Left lobe of liver (tissue), 2 donors: ENCODE results near the gene CCT8. TPM values are rescaled to one million over a fixed set of nuclear protein-coding genes. Genes with fewer than 3 reads are reported as not detected.
A peak's percentile ranks its signal among the peaks of the same experiment; 100 is the strongest.

Experiments
- ATAC-seq: fragments of 200-7000 bp; cut with Tn5 transposase; one replicate; pipeline ENCODE4 v1.9.1; 2020; ENCODE audit warnings: mild to moderate bottlenecking, moderate library complexity
- DNase-seq: peaks from one replicate; pipeline ENCODE4 v3.0.0-alpha.2; 2020; ENCODE audit warnings: low spot score
- total RNA-seq: library from RNA; stranded (reverse); gene quantifications from one replicate; pipeline ENCODE4 v1.2.1, GENCODE V29; 2021
- donor health status: DM: no; HTN: no; CAD: no; lungs with moderate emphysema.
- donor health status: DM: no; HTN: yes; CAD: no.

The CCT8 gene
- total RNA-seq, 1 donor from 2014 or later, result 37.4 TPM

DNA sequence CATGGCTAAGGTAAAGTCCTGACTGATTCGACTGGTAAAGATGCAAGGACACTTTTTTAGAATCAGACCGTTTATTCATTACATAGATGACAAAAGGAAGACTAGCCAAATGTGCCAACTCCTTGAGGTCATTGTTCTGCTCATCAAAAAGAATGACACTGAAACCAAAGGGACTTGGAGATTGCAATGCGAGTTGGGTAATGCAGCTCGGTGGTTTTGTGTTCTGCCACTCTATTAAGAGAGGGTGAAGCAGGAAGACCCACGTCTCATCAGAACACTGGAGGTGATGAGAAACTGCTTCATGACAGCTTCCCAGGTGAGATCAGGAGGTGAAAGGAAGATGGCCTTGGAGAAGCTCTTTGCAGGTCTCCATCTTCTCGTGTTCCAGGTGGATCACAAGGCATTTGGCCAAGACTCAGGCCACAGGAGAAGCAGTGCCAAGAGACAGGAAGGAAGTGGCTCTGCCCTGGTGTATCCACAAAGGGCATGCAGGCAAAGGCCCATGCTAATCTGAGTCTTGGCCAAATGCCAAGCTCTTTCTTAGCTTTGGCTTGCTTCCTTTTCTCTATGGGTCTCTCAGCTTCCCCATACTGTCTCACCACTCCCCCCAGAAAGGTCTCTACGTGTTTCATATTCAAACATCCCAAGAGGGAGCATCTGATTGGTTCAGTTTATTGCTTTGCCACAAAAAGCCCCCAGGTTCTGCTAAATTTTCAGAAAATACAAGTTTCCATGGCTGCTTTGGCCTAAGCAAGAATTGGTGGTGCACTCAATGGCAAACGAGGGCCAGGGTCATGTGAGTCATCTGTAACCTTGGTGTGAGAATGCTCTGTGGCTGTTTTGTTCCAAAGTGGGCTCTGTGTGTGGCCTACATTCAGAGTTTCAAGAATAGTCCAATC is 5.7 kb upstream of the CCT8 start:
- no peak for DNase-seq

DNA sequence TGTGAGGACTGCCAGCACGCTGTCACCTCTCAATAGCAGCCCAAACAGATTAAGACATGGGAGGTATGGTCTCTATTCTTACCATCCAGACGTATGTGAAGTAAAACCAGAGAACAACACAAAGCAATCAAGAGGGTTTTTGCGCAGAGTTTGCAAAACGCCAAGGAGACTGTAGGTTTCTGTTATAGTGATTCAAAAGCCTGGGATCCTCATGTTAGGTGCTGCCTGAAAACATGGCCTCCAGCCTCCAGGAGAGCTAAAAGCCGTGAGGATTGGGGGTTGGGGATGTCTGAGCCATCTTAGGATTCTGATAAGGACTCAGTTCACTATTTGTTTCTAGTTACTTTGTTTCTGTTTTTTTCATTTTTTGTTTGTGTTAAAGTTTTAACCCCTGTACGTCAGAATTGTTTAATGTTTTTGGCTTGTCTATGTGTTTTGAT is 4.2 kb upstream of the CCT8 start:
- DNase-seq (no peak), ATAC-seq (peak; percentile 14)

More for the DNA sequence above, 5.7 kb upstream of the CCT8 start:
- no peak for ATAC-seq

GRCh38 chr21:29076731-29077640 is 3.5 kb upstream of the CCT8 start:
- ATAC-seq (peak; percentile 11), DNase-seq (peak; percentile 71)

- ATAC-seq (no peak), DNase-seq (no peak)
These were observed 2.4 kb upstream of the CCT8 start for GRCh38 chr21:29075706-29076466.

GRCh38 chr21:29074783-29075182 is 1.3 kb upstream of the CCT8 start:
- DNase-seq (no peak), ATAC-seq (no peak)

GRCh38 chr21:29074007-29074376 is 544 bp upstream of the CCT8 start:
- DNase-seq (no peak), ATAC-seq (peak; percentile 56)

DNA sequence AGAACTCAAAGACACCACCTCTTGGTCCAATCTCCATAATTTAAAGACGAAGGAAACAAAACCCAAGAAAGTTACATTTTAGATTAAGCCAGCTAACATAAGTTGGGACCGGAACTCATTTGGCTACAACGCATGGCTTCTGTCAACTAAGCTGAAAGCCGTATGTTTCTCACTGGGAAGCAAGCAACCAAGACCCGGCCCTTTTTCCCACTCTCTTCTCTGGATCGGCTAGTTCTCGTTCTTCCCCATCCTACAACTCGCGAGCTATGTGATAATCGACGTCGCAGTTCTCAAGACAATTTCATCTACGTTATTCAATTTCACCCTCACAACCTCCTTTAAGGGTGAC is 601 bp downstream of the CCT8 start:
- ATAC-seq (peak; percentile 1), DNase-seq (no peak)

GRCh38 chr21:29064850-29065481 is 8.5 kb downstream of the CCT8 start:
- ATAC-seq (no peak), DNase-seq (no peak)

DNA sequence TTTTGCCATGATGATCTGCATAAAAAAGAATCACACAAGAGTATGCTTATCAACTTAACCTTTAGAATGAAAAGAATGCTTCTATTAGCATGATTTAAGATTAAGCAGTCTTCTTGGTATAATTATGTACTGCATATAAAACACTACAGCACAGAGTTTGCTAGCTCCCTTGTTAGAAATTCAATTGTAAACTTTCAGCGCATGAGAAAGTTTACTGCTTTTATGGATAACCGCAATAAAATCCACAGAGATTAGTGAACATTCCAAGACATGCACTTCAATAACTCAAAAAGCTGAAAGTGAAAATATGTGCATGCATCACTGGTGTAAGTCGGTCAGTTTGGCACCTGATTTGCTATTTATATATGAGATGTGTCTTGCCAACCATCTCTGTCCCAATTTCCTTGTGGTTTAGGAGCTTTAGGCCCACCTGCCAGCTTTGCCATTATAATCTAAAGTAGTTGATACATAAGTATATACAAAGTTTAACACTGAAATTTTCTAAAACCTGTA is 16.9 kb downstream of the CCT8 start:
- no peak for DNase-seq
- no peak for ATAC-seq

GRCh38 chr21:29056005-29056404 is 17.4 kb downstream of the CCT8 start:
- DNase-seq (no peak), ATAC-seq (no peak)

DNA sequence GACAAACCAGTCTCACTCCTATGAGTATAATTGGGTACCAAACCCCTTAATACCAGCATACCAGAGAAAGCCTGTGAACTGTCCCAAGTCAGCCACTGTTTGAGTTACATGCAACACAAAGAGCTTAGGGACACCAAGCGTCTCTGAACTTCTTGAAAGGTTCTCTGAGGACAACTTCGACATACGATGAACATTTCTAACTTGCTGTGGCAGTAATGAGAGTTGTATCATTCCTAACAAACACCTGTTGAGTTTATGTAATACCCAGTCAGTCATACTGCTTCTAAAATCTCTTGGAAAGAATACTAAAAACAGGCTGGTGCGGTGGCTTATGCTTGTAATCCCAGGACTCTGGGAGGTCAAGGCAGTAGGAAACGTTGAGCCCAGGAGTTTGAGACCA is 18.4 kb downstream of the CCT8 start:
- DNase-seq (no peak), ATAC-seq (peak; percentile 12)

DNA sequence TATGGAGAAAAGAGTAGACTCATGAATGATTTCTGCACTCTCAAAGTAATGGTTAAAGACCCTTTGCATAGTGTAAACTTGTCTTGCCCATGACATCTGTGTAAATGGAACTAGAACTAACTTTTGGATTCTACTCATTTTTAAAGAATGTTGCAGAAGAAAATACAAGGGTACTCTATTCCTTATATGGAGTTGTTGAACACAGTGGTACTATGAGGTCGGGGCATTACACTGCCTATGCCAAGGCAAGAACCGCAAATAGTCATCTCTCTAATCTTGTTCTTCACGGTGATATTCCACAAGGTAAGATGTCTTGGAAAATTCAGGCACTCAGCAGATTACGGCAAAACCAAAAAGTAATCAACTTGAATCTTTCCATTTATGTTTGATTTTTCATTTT is 19.8 kb downstream of the CCT8 start:
- no peak for DNase-seq
- no peak for ATAC-seq

- ATAC-seq (no peak), DNase-seq (no peak)
These were observed 20.4 kb downstream of the CCT8 start for GRCh38 chr21:29053011-29053553.

- DNase-seq, result no peak
These were observed 21.2 kb downstream of the CCT8 start for GRCh38 chr21:29052224-29052623.

DNA sequence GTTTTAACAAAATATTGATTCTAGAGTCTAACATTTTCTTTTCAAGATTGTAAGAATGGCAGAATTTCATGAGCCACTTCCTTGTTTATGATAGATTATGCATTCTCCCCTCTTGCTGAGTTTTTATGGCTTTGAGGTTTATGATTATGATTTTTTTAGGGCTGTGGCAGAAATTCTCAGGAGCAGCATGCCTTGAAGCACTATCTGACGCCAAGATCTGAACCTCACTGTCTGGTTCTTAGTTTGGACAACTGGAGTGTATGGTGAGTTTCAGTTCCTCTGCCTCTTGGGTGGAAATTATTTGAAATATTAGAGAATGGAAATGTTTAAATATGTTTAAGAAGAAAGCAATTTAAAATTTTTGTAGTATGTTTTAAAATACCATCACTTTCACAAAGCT is 38.8 kb downstream of the CCT8 start:
- no peak for DNase-seq
- no peak for ATAC-seq

More at GRCh38 chr21:29052224-29052623, 21.2 kb downstream of the CCT8 start:
- ATAC-seq, result no peak

DNA sequence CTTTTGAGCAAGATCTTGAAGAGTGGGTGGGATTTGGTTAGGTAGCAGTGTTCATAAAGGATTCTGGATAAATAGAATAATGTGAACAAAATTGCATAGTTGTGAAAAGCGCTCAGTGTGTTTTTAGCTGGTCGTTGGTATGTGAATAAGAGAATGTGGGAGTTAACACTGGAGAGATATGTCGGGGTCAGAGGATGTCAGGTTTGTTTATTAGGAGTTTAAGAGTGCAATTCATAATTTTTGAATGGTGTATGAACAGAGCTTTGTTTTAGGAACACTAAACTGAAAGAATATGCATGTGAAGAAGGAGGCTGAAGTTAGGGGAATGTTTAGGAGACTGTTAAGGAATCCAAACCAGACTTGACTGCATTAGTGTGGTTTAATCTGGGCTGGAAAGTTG is 39.6 kb downstream of the CCT8 start:
- no peak for DNase-seq
- no peak for ATAC-seq

GRCh38 chr21:29033301-29033700 is 40.1 kb downstream of the CCT8 start:
- ATAC-seq, result no peak
- no peak for DNase-seq

- DNase-seq (no peak), ATAC-seq (peak; percentile 60)
These were observed 42.5 kb downstream of the CCT8 start for GRCh38 chr21:29030909-29031308.

DNA sequence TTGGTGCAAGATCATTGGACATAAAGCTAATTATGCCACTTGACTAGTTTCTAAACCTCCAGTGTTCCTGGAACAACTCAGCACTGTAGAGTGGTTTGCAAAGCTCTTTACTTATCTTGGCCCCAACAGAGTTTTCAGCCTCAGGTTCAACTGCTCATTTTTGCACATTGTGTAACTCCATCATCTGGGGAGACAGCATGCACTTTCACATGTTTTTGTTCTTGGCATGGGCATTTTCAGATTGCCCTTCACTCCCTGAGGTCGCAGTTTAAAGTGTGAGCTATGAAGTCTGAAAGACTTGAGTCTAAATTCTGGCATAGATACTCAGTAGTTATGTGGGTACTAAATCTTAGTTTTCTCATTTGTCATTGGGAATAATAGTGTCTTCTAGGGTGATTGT is 43.9 kb downstream of the CCT8 start:
- ATAC-seq (peak; percentile 53), DNase-seq (peak; percentile 64)

DNA sequence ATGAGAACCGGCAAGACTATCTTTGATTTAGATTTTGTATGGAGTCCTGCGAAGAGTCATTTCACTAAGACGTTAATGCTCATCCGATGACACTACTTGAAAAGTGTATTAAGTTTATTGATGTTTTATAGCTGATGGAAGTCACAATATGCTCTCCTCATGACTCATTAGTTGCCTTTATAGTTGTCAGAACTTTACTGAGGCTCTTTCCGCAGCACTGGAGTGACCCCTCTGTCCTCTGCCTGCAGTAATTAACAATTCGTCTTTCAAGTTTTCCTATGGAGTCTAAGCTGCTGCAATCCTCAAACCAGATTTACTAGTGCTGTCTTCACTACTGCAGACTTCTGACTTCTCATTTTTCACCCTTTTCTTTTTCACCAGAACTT is 48.1 kb downstream of the CCT8 start:
- peak; percentile 13 for ATAC-seq
- DNase-seq, result no peak
